T-helper 2 cell (primary cell): ENCODE results near the gene SPECC1.
"Not testable (repeated sequence)": the region's sequence is repeated elsewhere in the genome, so short reads cannot be mapped to it uniquely, and the experiment has no call there.

Experiments used
- DNase-seq, 5 experiments: peaks; one replicate each; pipeline versions ENCODE4 v3.0.0 to v3.0.0-alpha.2; 2012 to 2022

SPECC1 gene

DNA sequence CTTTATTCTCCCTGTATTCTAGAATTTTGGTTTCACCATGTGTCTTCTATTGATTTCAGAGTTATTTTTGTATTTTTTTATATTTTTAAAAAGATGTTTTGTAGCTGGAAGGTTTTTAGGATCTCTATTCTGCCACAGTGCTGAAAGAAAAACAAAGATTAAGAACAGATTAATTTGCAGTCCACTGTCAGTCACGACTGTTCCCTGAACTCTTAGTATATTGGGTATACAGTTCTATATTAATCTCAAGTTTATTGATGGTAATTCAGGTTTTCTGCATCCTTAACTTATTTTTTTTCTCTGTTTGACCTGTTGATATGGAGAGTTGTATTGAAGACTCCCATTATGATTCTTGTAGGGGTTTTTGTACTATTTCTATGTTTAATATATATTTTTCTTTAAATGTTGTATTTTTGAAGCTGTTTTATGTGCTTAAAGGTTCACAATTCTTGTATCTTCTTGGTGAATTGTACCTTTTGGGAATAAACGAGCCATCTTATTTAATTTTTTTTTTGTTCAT is 2.9 kb downstream of the SPECC1 start:
- DNase-seq = no peak

DNA sequence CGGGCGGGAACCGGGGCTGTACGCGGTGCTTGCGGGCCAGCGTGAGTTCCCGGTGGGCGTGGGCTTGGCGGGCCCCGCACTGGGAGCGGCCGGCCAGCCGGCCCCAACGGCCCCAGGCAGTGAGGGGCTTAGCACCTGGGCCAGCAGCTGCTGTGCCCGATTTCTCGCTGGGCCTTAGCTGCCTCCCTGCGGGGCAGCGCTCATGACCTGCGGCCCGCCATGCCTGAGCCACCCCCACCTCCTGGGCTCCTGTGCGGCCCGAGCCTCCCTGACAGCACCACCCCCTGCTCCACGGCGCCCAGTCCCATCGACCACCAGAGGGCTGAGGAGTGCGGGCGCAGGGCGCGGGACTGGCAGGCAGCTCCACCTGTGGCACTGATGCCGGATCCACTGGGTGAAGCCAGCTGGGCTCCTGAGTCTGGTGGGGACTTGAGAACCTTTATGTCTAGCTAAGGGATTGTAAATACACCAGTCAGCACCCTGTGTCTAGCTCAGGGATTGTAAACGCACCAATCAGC is 7.4 kb downstream of the SPECC1 start:
- DNase-seq = not testable (repeated sequence)

DNA sequence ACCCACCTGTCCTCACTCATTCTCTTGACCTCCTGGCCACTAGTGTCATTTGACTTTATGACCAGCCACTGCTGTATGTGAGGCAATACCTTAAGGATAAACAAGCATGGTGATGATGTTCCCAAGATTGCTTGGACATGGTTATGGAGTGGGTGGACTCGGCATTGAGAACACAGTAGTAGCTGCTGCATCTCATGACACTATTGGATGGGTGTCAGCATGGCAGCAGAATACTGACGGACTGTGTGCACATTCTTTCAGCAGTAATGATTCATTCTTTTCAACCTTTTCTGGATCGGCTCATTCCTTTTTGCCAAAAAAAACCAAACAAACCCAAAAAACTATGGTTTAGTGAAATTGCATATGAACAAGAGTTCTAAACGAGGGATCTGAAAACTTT is 13.5 kb downstream of the SPECC1 start:
- DNase-seq = no peak

DNA sequence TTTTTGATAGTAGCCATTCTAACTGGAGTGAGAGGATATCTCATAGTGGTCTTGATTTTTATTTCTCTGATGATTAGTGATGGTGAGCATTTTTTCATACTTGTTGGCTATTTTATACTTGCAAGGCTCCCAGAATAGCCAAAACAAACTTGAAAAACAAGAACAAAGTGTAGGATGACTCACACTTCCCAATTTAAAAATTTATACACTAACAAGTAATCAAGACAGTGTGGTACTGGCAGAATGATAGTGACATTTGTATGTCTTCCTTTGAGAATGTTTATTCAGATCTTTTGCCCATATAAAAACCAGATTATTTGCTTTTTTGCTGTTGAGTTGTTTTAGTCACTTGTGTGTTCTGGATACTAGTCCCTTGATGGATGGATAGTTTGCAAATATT is 17.8 kb downstream of the SPECC1 start:
- DNase-seq = no peak

DNA sequence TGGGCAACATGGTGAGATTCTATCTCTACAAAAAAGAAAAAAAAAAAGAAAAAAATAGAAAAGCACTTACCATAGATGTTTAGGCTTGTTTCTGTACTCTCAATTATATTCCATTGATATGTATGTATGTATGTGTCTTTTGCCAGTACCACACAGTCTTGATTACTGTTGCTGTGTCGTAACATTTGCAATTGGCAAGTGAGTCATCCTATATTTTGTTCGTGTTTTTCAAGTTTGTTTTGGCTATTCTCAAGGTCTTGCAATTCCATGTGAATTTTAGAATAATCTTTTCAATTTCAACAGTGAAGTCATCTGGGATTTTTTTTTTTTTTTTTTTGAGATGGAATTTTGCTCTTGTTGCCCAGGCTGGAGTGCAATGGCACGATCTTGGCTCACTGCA is 19.3 kb downstream of the SPECC1 start:
- DNase-seq = no peak

DNA sequence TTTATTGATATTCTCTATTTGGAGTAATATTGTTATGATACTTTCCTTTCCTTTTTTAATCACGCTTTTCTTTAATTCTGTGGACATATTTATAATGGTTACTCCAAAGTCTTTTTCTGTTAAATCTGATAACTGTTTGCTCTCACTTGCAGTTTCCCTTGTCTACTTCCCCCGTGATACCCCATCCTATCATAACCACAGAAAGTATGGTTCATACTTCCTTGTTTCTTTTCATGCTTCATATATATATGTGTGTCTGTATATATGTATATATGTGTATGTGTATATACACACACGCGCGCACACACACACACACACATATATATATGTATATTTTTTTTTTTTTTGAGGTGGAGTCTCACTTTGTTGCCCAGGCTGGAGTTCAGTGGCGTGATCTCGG is 23.5 kb downstream of the SPECC1 start:
- no peak for DNase-seq

DNA sequence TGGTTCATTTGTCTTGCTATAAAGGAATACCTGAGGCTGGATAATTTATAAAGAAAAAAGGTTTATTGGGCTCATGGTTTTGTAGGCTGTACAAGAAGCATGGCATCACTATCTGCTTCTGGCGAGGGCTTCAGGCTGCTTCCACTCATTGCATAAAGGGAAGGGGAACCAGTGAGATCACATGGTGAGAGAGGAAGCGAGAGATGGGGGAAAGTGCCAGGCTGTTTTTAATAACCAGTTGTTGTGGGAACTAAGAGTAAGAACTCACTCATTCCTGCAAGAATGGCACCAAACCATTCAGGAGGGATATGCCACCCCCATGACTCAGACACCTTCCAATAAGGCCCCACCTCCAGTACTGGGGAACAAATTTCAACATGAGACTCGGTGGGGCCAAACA is 24.3 kb downstream of the SPECC1 start:
- no peak for DNase-seq

DNA sequence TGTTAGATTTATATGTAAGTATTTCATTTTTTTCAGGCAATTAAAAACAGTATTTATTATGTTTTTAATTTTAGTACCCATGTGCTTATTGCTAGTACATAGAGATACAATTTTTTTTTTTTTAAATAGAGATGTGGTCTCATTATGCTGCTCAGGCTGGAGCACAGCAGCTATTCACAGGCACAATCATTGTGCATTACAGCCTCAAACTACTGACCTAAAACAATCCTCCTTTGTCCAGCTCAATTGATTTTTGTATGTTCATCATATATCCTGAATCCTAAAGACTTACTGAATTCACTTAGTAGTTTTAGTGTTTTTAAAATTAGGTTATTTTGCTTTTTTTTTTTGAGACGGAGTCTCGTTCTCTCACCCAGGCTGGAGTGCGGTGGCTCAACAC is 26.3 kb downstream of the SPECC1 start:
- DNase-seq = no peak

DNA sequence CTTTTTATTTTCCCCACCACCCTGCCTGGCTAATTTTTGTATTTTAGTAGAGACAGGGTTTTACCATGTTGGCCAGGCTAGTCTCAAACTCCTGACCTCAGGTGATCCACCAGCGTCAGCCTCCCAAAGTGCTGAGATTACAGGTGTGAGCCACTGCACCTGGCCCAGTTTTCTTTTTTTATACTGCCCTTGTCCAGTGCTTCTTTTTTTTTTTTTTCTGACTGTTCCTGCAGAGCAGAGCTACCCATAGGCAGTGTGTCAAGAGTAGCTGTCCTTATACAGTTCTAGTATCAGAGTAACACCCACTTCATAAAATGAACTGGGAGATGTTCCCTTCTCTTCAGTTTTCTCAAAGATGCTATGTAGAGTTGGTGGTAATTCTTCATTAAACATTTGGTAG is 28.1 kb downstream of the SPECC1 start:
- DNase-seq = not testable (repeated sequence)

DNA sequence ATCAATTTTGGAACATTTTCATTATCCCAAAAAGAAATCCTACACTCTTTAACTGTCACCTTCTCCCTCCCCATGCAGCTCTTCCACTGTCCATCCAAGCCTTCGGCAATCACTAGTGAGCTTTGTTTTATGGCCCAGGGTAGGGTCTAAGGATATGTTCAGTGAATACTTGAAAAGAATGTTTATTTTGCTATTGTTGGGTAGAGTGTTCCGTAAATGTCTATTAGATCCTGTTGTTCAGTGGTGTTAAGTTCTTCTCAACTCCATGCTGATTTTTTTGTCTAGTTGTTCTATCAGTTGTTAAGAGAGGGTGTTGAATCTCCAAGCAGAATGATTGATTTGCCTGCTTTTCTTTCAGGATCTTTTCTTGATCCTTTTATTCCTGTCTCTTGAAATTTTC is 29.9 kb downstream of the SPECC1 start:
- no peak for DNase-seq

DNA sequence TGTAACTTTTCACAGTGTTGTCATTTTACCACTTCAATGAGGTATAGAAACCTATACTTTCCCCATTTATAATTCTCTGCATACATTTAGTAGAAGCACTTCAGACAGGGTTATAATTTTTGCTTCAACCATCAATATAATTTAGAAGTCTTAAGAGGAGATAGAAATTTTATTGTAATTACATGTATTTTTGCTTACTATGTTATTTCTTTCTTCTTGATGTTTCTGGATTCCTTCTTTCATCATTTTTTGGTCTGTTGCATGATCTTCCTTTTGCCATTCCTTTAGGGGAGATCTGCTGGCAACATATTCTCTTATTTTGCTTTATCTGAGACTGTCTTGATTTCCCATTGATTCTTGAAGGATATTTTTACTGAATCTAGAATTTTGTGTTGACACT is 31.1 kb downstream of the SPECC1 start:
- DNase-seq = no peak

DNA sequence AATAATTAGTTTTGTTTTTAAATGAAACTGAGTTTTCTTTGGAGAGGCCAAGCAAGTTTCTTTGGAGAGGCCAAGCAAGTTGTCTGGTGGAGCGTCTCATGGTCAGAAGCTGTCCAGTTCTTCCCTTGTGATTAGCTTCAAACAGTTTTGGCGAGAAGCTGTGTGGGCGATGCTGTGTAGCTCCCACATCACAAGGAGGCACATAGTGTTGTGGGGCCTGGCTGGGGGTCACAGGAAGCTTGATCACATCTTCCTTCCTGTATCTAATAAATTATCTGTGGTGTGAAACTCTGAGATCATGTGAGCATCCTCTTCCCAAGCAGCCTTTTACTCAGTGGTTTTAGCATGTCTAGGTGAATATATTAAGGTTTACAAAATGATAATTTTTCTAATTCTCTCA is 33.9 kb downstream of the SPECC1 start:
- DNase-seq = peak in 1 of 5 experiments; percentile 10

DNA sequence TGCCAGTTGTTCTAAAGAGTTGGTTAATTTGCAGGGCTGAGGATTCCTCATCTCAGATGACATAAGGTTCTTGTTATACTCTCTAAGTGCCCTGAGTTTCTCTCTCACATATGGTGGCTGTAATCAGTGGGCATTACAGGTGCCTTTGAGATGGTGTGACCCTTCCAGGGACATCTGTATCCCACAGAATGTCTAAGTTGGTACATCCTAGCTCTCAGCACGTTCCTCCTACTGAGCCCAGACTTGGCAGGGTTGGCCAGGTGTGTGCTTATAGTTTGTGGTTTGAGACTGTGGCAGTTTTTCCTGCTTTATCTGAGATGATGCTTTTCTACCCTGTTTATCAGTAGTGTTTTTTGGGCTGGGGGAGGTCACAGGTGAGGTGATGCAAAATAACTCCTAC is 36.3 kb downstream of the SPECC1 start:
- no peak for DNase-seq

DNA sequence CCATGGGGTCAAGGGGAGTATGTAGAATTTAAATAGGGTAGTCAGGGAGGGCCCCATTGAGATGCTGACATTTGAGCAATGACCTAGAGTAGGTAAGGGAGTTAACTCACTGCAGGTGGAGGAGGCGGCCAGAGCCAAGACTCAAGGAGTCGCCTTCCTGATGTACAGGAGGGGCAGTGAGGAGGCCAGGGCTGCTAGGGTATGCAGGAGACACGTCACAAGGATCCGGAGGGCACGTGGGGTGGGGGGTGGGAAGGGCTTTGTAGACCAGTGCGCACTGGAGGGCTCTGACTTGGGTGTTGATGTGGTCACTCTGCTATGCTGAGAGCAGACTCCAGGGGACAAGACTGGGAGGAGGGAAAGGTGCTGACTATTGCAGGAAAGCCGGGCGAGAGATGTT is 37.5 kb downstream of the SPECC1 start:
- DNase-seq = no peak

DNA sequence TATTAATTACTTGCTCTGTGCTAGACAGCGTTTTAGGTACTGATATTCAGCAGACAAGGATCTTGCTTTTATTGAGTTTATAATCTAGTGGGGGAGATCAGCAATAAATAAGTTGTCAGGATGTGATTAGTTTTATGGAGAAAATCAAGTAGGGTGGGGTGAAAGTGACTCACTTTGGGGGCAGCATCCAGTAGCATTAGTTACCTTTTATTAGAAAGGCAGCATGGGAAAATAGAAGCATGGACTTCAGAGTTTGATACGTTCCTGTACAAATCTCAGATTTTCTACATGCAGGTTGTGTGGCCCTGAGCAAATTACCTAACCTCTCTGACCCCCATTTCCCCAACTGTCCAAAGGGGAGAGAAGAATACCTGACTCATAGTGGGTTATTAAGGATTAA is 42.5 kb downstream of the SPECC1 start:
- no peak for DNase-seq

DNA sequence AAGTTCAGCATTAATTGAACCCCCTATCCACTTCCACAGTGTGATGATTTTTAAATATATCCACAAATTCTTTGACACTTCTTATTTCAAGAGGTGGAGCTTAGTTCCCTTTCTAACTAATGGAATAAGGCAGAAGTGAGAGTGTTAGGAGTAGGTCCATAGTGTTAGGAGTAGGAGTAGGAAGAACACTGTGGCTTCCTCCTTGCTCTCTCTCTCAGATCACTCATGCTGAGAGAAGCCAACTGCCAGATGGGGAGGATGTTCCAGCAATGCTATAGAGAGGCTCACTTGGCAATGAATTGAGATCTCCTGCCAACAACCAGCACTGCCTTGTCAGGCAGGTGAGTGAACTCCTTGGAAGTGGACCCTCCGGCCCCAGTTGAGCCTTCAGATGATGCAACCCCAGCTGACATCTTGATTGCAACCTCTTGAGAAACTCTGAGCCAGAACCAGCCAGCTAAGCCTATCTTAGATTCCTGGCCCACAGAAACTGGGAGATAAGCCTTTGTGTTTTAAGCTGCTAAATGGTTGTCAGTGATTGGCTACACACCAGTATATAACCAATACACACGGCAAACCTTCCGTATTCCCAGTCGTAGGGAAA is 44.3 kb downstream of the SPECC1 start:
- no peak for DNase-seq

DNA sequence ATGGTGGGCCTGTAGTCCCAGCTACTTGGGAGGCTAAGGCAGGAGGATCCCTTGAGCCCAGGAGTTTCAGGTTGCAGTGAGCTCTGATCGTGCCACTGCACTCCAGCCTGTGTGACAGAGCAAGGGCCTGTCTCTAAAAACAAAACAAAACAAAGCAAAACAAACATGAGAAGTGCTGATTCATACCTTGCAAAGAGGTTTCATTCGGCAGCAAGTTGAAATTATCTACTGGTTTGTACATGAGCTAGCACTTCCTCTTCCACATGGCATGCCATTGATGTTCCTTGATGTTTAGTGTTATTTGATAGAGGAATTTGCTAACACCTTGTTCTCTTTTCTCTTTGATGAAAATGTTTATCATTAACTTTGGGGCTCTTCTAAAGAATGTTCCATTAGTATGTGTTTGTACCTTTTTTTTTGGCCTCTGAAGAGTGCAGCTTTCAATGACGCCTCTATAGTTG is 50.6 kb downstream of the SPECC1 start:
- DNase-seq = peak in 1 of 5 experiments; percentile 76

DNA sequence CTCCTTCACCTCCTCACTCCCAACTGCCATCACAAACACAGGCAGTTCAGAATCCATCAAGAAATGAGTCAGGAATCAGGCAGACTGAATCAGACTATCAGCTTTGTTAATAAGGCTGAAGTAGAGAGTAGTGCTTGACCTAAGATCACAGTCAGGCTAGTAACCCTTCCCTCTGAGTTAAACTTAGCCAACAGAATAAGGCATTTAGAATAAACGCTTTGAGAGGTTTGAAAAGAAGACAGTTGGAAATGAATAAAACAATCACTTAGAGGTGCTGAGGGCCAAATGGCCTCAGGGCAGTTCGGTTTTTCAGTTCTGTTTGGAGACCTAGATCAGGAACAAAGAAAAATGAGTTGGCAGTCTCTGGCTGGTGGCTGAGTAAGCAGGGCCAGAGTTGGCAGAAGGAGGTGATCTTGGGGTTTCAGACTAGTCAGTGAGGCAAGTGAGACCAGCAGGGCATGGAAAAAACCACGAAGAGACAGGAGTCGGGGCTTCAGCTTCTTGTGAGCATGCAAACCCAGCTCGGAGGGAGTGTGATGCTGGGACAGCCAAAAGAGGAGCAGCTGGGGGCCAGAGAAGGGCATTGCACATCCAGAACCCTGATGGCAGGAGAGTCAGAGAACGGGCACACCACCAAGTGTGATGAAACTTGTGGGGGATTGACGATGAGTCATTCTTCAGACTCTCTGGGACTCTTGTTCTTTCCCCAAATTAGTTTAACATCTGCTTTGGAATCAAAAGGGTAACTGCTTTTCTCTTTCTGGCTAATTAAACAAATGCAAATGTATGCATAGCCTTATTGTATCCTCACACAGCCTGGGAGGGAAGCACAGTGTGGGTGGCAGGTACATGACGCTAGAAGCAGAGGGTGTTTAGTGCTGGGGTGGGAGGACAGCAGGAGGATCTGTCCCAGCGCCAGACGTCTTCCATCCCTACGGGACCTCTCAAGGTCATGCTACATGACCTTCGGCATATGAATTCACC is 54.8 kb downstream of the SPECC1 start:
- peak in 1 of 5 experiments; percentile 42 for DNase-seq

DNA sequence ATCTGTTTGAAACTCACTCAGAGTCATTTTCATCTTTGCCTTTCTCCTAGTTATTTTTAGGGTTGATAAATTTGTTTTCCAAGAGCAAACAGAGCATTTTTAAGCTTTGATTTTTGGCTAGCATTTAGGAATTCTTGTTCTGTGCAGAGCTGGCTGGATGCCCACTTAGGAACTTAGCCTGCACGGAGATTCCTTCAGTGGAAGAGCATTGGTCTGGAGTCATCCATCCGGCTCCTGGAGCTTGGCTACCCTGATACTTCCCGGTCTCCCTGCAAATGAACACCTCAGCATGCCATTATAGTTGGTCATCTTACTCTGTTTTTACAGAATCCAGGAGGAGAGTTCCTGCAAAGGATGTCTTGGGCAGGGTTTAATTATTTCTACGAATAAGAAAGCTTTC is 57.1 kb downstream of the SPECC1 start:
- DNase-seq = no peak

DNA sequence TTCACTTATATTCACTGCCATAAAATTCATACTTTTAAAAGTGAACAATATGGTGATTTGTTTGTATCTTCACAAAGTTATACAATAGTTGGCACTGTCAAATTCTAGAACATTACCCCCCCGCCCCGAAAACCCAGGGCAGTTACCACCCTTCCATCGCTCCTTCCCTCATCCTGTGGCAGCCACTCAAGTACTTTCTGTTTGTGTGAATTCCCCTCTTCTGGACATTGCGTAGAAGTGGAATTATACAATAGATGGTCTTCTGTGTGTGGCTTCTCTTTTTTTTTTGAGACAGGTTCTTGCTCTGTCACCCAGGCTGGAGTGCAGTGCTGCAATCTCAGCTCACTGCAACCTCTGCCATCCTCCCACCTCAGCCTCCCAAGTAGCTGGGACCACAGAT is 58.6 kb downstream of the SPECC1 start:
- DNase-seq = no peak

DNA sequence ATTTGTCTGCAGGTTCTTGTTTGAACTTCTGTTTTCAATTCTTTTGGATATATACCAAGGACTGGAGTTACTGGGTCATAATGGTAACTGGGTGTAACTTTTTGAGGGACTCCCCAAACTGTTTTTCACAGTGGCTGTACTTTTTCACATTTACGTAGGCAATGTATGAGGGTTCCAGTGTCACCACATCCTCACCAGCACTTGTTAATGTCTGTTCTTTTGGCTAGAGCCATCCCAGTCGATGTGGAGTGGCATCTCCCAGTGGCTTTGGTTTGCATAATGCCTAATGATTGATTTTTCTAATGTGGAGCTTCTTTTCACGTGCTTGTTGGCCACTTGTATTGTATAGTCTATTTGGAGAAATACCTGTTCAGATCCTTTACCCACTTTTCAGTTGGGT is 59.3 kb downstream of the SPECC1 start:
- DNase-seq = no peak

DNA sequence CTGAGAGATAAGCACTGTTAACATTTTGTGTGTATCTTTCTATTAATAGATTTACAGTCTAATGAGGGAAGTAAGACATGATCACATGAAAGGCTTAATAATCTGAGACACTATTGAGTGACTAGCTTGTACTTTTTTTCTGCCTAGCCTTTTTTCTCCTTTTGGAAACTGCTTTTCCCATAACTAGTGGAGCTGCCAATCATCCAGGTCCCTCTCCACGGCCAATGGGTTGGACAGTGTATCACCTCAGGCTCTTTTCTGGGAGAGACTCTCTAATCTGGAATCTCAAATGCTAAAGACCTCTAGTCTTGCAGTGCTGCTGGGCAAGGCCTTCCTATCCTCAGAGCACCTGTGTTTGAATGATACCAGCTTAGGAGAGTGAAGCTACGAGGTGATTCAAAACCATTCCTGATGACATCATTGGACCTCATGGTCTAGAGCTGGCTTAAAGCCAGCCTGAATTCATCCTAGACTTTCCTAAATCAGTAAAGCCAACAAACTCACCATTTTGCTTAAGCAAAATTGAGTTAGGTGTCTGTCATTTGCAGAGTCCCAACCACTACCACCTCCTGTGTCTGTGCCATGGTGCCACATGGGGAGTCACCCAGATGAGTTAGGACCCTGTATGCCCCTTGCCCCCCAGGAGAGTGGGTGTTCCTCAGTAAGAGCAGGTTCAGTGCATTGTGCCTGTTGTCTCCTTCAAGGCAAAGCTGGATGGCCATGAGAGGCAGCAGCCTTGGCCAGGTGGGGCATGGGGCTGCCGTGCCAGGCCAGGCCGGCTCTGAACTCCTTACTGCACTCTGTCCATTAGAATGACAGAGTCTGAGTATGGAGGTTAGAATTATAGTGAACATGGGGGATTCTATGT is 62.9 kb downstream of the SPECC1 start:
- DNase-seq = no peak

DNA sequence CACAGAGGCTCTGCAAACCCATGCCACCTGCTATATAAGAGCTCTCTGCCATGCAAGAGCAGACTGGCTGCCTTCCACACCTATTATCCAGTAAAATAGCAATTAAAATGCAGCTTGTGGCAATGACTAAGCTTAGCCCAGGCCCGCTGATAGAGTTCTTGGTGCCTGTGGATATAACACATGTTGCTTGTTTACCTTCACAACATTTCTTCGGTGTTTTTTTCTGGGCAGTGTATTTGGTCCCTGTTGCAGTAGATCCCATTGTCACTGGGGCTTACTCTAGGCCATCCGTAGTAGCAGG is 63.5 kb downstream of the SPECC1 start:
- DNase-seq = no peak
